KG1 (cell line): Measurements from ENCODE around the gene COBL.
"Not testable (repeated sequence)": the region's sequence is repeated elsewhere in the genome, so short reads cannot be mapped to it uniquely, and the experiment has no call there.

Source experiments
- DNase-seq: peaks from one replicate; lab custom pipeline; 2025; lab: John Stamatoyannopoulos, UW

Gene COBL

GRCh38 chr7:51229620-51230323 is 86.8 kb downstream of the COBL start:
- DNase-seq = no peak

GRCh38 chr7:51229106-51229537 is 87.5 kb downstream of the COBL start:
- DNase-seq = no peak

- no peak for DNase-seq
These were observed 88.1 kb downstream of the COBL start for GRCh38 chr7:51228386-51228958.

- DNase-seq = no peak
These were observed 88.7 kb downstream of the COBL start for GRCh38 chr7:51227861-51228260.

- no peak for DNase-seq
These were observed 89.6 kb downstream of the COBL start for GRCh38 chr7:51226916-51227535.

- DNase-seq = no peak
These were observed 90.4 kb downstream of the COBL start for GRCh38 chr7:51226063-51226755.

- DNase-seq = no peak
These were observed 91.6 kb downstream of the COBL start for GRCh38 chr7:51224811-51225595.

GRCh38 chr7:51223505-51223904 is 93.1 kb downstream of the COBL start:
- no peak for DNase-seq

GRCh38 chr7:51222916-51223315 is 93.7 kb downstream of the COBL start:
- DNase-seq = no peak

GRCh38 chr7:51220226-51220625 is 96.4 kb downstream of the COBL start:
- no peak for DNase-seq

GRCh38 chr7:51219261-51219988 is 97.2 kb downstream of the COBL start:
- DNase-seq = no peak

- no peak for DNase-seq
These were observed 98.8 kb downstream of the COBL start for GRCh38 chr7:51217804-51218203.

- DNase-seq = no peak
These were observed 102.5 kb downstream of the COBL start for GRCh38 chr7:51214098-51214497.

- DNase-seq = no peak
These were observed 103.0 kb downstream of the COBL start for GRCh38 chr7:51213618-51214017.

- DNase-seq = no peak
These were observed 105.8 kb downstream of the COBL start for GRCh38 chr7:51210766-51211165.

GRCh38 chr7:51209426-51209825 is 107.2 kb downstream of the COBL start:
- no peak for DNase-seq

- DNase-seq = not testable (repeated sequence)
These were observed 108.5 kb downstream of the COBL start for GRCh38 chr7:51208125-51208524.

GRCh38 chr7:51198654-51199053 is 118.0 kb downstream of the COBL start:
- DNase-seq = no peak

- DNase-seq = no peak
These were observed 125.6 kb downstream of the COBL start for GRCh38 chr7:51190969-51191368.

GRCh38 chr7:51189777-51190176 is 126.8 kb downstream of the COBL start:
- no peak for DNase-seq

GRCh38 chr7:51188987-51189386 is 127.6 kb downstream of the COBL start:
- DNase-seq = no peak
